ENCODE measurements around the gene MDGA2. TPM values are rescaled to one million over a fixed set of nuclear protein-coding genes. Genes with fewer than 3 reads are reported as not detected.

MDGA2 gene
- total and polyA plus RNA-seq, 9 of the 15 experiments (the other 6 are each of a cell fraction or from before 2014, with no cell fraction given) = 0.01 to 0.18 (median 0.03) TPM; not detected in 5

- WGBS (ENCODE audit: insufficient coverage, low coverage, missing lambda C conversion rate) = 4% methylated on average over 9 of the region's 11 CpGs
- POLR2A ChIA-PET = no interaction called here
- Histone ChIP-seq H3K9me3 (replicated peaks; ENCODE audit: control insufficient read depth, insufficient read depth, low read depth, low read length) (no peaks in the 10 kb centered on the region), H3K4me3 (no peak overlapping the region), H3K27me3 (ENCODE audit: control insufficient read depth in 2 of 2, insufficient read depth in 2 of 2, low read length in 2 of 2) (no peaks in the 10 kb centered on the region), H3K9me1 (ENCODE audit: control insufficient read depth, insufficient read depth, low read length) (no peaks in the 10 kb centered on the region), H3K79me2 (ENCODE audit: control insufficient read depth, insufficient read depth, low read length) (no peaks in the 10 kb centered on the region), H3K27ac (ENCODE audit: extremely low read depth, low read depth, low read length) (no peak overlapping the region), H4K20me1 (replicated peaks; ENCODE audit: control insufficient read depth, insufficient read depth, low read length) (no peaks in the 10 kb centered on the region), H3K4me2 (ENCODE audit: insufficient read depth, low read length) (no peak overlapping the region), H3K4me1 (replicated peaks in 1 of 2; ENCODE audit: control insufficient read depth in 2 of 2, insufficient read depth in 2 of 2, low read length in 2 of 2) (no peaks in the 10 kb centered on the region), H3K9ac (ENCODE audit: insufficient read depth in 1 of 2, low read depth in 2 of 2, low read length in 2 of 2) (no peak overlapping the region), H2AFZ (ENCODE audit: low read depth, low read length) (no peak overlapping the region), H3K36me3 (ENCODE audit: control insufficient read depth, insufficient read depth, low read length) (no peaks in the 10 kb centered on the region)
- CTCF ChIA-PET (ENCODE audit: low intra/inter-chr PET ratio) = no interaction called here
- intact Hi-C loops (cut with micrococcal nuclease) = no loop called here
- TF ChIP-seq RFX1 (IDR thresholded peaks at IDR 0.05) (peak; percentile 44), ZNF655 (CRISPR knock-in tag; IDR thresholded peaks at IDR 0.05) (no peak), ZBTB33 (CRISPR knock-in tag; IDR thresholded peaks at IDR 0.05) (no peak), DPF2 (IDR thresholded peaks at IDR 0.05) (no peak)
- FAIRE-seq (no peak), DNase-seq (ENCODE audit: extremely low read depth in 1 of 4, low spot score in 3 of 4) (no peak), ATAC-seq (no peak)
- in situ Hi-C loops (cut with MboI) = no loop called here
- no TSS peak for BruUV-seq (replicated peaks)
Measured at GRCh38 chr14:46840944-46841720, 834.3 kb downstream of the MDGA2 start.

All from K562 (cell line).